GM12878 (cell line): Measurements from ENCODE around the gene ASIC5.

Experiments
- NR2C2 ChIP-seq: IDR thresholded peaks from 2 replicates; pipeline ENCODE4 v1.6.1; 2011; ENCODE audit warnings: borderline replicate concordance, low read depth; ENCODE audit not compliant: control insufficient read depth, insufficient read length
- RCOR1 ChIP-seq: conservative IDR thresholded peaks from 2 replicates; pipeline ENCODE4 v1.6.1; 2012; ENCODE audit warnings: low read depth, low read length, improper control_type of control experiment

DNA sequence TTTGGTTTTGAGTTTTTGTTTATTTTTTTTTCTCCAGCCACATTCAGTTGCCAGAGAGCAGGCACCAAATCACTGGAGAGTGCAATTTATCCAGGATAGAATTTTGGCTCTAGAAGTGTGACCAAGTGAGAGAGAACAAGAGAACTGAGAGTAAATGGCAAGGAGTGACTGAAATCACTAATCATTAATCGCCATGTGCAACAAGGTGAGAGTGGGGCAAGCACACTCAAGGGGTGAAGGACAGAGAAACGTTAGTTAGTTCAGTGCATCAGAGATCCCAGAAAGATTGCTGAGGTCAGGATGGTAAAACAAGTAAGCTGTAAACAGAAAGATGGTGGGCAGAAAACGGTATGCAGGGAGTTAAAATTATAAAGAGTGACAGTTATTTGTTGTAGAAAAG is 17.8 kb upstream of the ASIC5 start:
- TF ChIP-seq NR2C2: no peak
- no peak for TF ChIP-seq RCOR1
